Uterus (tissue), 2 donors: ENCODE results near the gene TBC1D16.

ENCODE experiments used
- POLR2A ChIP-seq, 2 donors: fragments of 450-650 bp; IDR thresholded peaks; one replicate each; pipeline ENCODE4 v1.6.1; 2016; ENCODE audit warnings: antibody characterized with exemption in 2 of 2, mild to moderate bottlenecking in 1 of 2, moderate library complexity in 1 of 2
- TF ChIP-seq, protein P1 (sequence below), 4 experiments: fragments of 200-600 bp in 2 of 4; fragments of 450-650 bp in 2 of 4; sonication (generic) in 2 of 4; IDR thresholded peaks; one replicate each; pipeline ENCODE4 v1.5.1; 2016 to 2019; ENCODE audit warnings: antibody characterized with exemption in 4 of 4, mild to moderate bottlenecking in 2 of 4, moderate library complexity in 1 of 4

DNA sequence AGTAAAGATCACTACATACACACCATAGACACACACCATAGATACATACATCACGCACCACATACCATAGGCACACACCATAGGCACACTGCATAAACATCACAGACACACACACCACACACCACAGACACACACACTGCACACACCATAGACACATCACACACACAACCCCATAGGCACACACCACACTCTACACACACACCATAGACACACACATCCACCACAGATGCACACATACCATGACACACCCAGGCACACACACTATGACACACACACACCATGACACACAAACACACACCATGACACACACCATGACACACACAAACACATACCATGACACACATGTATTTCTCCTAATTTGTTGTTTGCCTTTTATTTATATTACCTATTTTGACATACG, 14.1 kb downstream of the TBC1D16 start:
- TF ChIP-seq, protein P1, sequence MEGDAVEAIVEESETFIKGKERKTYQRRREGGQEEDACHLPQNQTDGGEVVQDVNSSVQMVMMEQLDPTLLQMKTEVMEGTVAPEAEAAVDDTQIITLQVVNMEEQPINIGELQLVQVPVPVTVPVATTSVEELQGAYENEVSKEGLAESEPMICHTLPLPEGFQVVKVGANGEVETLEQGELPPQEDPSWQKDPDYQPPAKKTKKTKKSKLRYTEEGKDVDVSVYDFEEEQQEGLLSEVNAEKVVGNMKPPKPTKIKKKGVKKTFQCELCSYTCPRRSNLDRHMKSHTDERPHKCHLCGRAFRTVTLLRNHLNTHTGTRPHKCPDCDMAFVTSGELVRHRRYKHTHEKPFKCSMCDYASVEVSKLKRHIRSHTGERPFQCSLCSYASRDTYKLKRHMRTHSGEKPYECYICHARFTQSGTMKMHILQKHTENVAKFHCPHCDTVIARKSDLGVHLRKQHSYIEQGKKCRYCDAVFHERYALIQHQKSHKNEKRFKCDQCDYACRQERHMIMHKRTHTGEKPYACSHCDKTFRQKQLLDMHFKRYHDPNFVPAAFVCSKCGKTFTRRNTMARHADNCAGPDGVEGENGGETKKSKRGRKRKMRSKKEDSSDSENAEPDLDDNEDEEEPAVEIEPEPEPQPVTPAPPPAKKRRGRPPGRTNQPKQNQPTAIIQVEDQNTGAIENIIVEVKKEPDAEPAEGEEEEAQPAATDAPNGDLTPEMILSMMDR (IDR thresholded peaks at IDR 0.05), result no peak
- TF ChIP-seq POLR2A (IDR thresholded peaks at IDR 0.05), result no peak
